NCI-H345 treated with DMSO at 0.1 percent for 48 hours (cell line): ENCODE measurements around the gene AGBL1.

Experiments used
- DNase-seq: peaks from one replicate; lab custom pipeline; 2025; ENCODE audit not compliant: unreplicated experiment; lab: John Stamatoyannopoulos, UW

Gene AGBL1

GRCh38 chr15:86079508-86080266, at the start of gene AGBL1:
Gene AGBL1 (plus strand): TSS chr15:86079871.
- DNase-seq, result no peak

GRCh38 chr15:86034904-86035303, 44.8 kb upstream of the AGBL1 start:
- DNase-seq, result no peak

- no peak for DNase-seq
Measured at GRCh38 chr15:86036243-86036642, 43.4 kb upstream of the AGBL1 start.

GRCh38 chr15:86038491-86038890, 41.2 kb upstream of the AGBL1 start:
- no peak for DNase-seq

- no peak for DNase-seq
Measured at GRCh38 chr15:86040356-86041033, 39.2 kb upstream of the AGBL1 start.

- no peak for DNase-seq
Measured at GRCh38 chr15:86041399-86041798, 38.3 kb upstream of the AGBL1 start.

GRCh38 chr15:86042226-86042625, 37.4 kb upstream of the AGBL1 start:
- DNase-seq, result no peak

- no peak for DNase-seq
Measured at GRCh38 chr15:86044981-86045380, 34.7 kb upstream of the AGBL1 start.

GRCh38 chr15:86054338-86054737, 25.3 kb upstream of the AGBL1 start:
- DNase-seq, result no peak

GRCh38 chr15:86055688-86056087, 24.0 kb upstream of the AGBL1 start:
- no peak for DNase-seq

GRCh38 chr15:86059851-86060250, 19.8 kb upstream of the AGBL1 start:
- no peak for DNase-seq

- no peak for DNase-seq
Measured at GRCh38 chr15:86060674-86061073, 19.0 kb upstream of the AGBL1 start.

GRCh38 chr15:86061581-86061980, 18.1 kb upstream of the AGBL1 start:
- DNase-seq, result no peak

GRCh38 chr15:86062646-86063243, 16.9 kb upstream of the AGBL1 start:
- DNase-seq, result no peak

GRCh38 chr15:86063356-86064095, 16.1 kb upstream of the AGBL1 start:
- DNase-seq, result no peak

GRCh38 chr15:86064326-86064725, 15.3 kb upstream of the AGBL1 start:
- DNase-seq, result no peak

- DNase-seq, result no peak
Measured at GRCh38 chr15:86066174-86066834, 13.4 kb upstream of the AGBL1 start.

- DNase-seq, result no peak
Measured at GRCh38 chr15:86073281-86073680, 6.4 kb upstream of the AGBL1 start.

GRCh38 chr15:86076468-86076867, 3.2 kb upstream of the AGBL1 start:
- no peak for DNase-seq

- no peak for DNase-seq
Measured at GRCh38 chr15:86077070-86077469, 2.6 kb upstream of the AGBL1 start.

- DNase-seq, result no peak
Measured at GRCh38 chr15:86080302-86080701, 631 bp downstream of the AGBL1 start.
